IMR-90 (cell line): ENCODE results near the gene DAGLA. TPM values are rescaled to one million over a fixed set of nuclear protein-coding genes. Genes with fewer than 3 reads are reported as not detected.

ENCODE experiments used
- ATAC-seq: fragments of 200-7000 bp; cut with Tn5 transposase; 2 replicates; pipeline ENCODE4 v1.9.1; 2020; ENCODE audit warnings: low read depth, mild to moderate bottlenecking, moderate library complexity
- BruUV-seq: library from RNA; stranded (reverse); fragments of 400-500 nt; replicated peaks from 2 replicates; lab custom pipeline; 2021; lab: Mats Ljungman, UMichigan
- CTCF ChIA-PET: fragments of 300-600 bp; formaldehyde crosslinking; extraction: SDS; loops from one replicate; lab custom pipeline; 2021; ENCODE audit warnings: antibody characterized with exemption; lab: Yijun Ruan, JAX
- POLR2A ChIA-PET: fragments of 300-600 bp; sonication (Branson Sonifier 250); formaldehyde crosslinking; loops from one replicate; lab custom pipeline; 2022; ENCODE audit warnings: antibody characterized with exemption; ENCODE audit not compliant: unreplicated experiment; lab: Charles Lee
- DNase-seq: peaks from one replicate; pipeline ENCODE4 v3.0.0; 2013
- H2AFZ ChIP-seq: replicated peaks from 2 replicates; pipeline ENCODE3; 2013; ENCODE audit warnings: low read length, mild to moderate bottlenecking; ENCODE audit not compliant: poor library complexity
- H2AK5ac ChIP-seq: 2 replicates; pipeline ENCODE4 v1.6.1; 2013; ENCODE audit warnings: low read depth, low read length, inconsistent platforms
- H2AK9ac ChIP-seq: replicated peaks from 2 replicates; pipeline ENCODE3; 2013; ENCODE audit warnings: mild to moderate bottlenecking, low read depth, low read length, moderate library complexity; ENCODE audit not compliant: poor library complexity
- H2BK120ac ChIP-seq: 2 replicates; pipeline ENCODE4 v1.6.1; 2013; ENCODE audit warnings: low read depth, low read length, inconsistent platforms
- H2BK15ac ChIP-seq: 3 replicates; pipeline ENCODE4 v1.6.1; 2013; ENCODE audit warnings: low read depth, low read length, inconsistent platforms
- H2BK20ac ChIP-seq: 2 replicates; pipeline ENCODE4 v1.6.1; 2013; ENCODE audit warnings: low read depth, mild to moderate bottlenecking, inconsistent platforms, low read length, moderate library complexity
- H2BK5ac ChIP-seq: 2 replicates; pipeline ENCODE4 v1.6.1; 2013; ENCODE audit warnings: mild to moderate bottlenecking, low read depth, low read length, inconsistent platforms; ENCODE audit not compliant: poor library complexity, severe bottlenecking
- H3K14ac ChIP-seq: replicated peaks from 2 replicates; pipeline ENCODE4 v1.6.1; 2013; ENCODE audit warnings: low read depth, low read length, inconsistent platforms
- H3K18ac ChIP-seq: 2 replicates; pipeline ENCODE4 v1.6.1; 2013; ENCODE audit warnings: low read depth, low read length, control low read depth
- H3K23ac ChIP-seq: 2 replicates; pipeline ENCODE4 v1.6.1; 2013; ENCODE audit warnings: low read depth, low read length, inconsistent platforms
- H3K27ac ChIP-seq: 2 replicates; pipeline ENCODE4 v1.5.1; 2013; ENCODE audit warnings: mild to moderate bottlenecking, control low read depth, low read length; ENCODE audit not compliant: insufficient read depth
- H3K27me3 ChIP-seq: 2 replicates; pipeline ENCODE4 v1.6.1; 2013; ENCODE audit warnings: low read length; ENCODE audit not compliant: control insufficient read depth, insufficient read depth
- H3K36me3 ChIP-seq: 2 replicates; pipeline ENCODE4 v1.6.1; 2013; ENCODE audit warnings: low read length, mixed read lengths; ENCODE audit not compliant: control insufficient read depth, insufficient read depth
- H3K4ac ChIP-seq: 2 replicates; pipeline ENCODE4 v1.6.1; 2013; ENCODE audit warnings: low read depth, low read length, inconsistent platforms
- H3K4me1 ChIP-seq: 2 replicates; pipeline ENCODE4 v1.6.1; 2013; ENCODE audit warnings: low read length, mixed read lengths; ENCODE audit not compliant: control insufficient read depth, insufficient read depth
- H3K4me2 ChIP-seq: 2 replicates; pipeline ENCODE4 v1.6.1; 2013; ENCODE audit warnings: low read depth, mild to moderate bottlenecking, control low read depth, low read length, moderate library complexity
- H3K4me3 ChIP-seq: 2 replicates; pipeline ENCODE4 v1.5.1; 2013; ENCODE audit warnings: low read depth, mild to moderate bottlenecking, control low read depth, low read length, moderate library complexity; ENCODE audit not compliant: insufficient read depth
- H3K56ac ChIP-seq: 2 replicates; pipeline ENCODE4 v1.6.1; 2013; ENCODE audit warnings: low read length, inconsistent platforms; ENCODE audit not compliant: insufficient read depth; ENCODE audit errors: extremely low read depth
- H3K79me1 ChIP-seq, 2 experiments: 2 replicates each; pipeline ENCODE4 v1.6.1; 2013; ENCODE audit warnings: low read length in 2 of 2, inconsistent platforms in 1 of 2, low read depth in 1 of 2
- H3K9ac ChIP-seq: 2 replicates; pipeline ENCODE4 v1.6.1; 2013; ENCODE audit warnings: low read depth, low read length, control low read depth
- H3K9me1 ChIP-seq: 2 replicates; pipeline ENCODE4 v1.6.1; 2013; ENCODE audit warnings: low read length, inconsistent platforms; ENCODE audit not compliant: insufficient read depth
- H3K9me3 ChIP-seq: 2 replicates; pipeline ENCODE4 v1.6.1; 2013; ENCODE audit warnings: low read length; ENCODE audit not compliant: control insufficient read depth, insufficient read depth
- H4K20me1 ChIP-seq: 2 replicates; pipeline ENCODE4 v1.6.1; 2013; ENCODE audit warnings: low read length, inconsistent platforms; ENCODE audit not compliant: insufficient read depth
- H4K5ac ChIP-seq: 2 replicates; pipeline ENCODE4 v1.6.1; 2013; ENCODE audit warnings: mild to moderate bottlenecking, low read depth, low read length, control low read depth
- H4K8ac ChIP-seq, 2 experiments: 2 replicates each; pipeline ENCODE4 v1.6.1; 2013; ENCODE audit warnings: low read depth in 2 of 2, low read length in 2 of 2, control low read depth in 1 of 2, inconsistent platforms in 1 of 2
- H4K91ac ChIP-seq: 2 replicates; pipeline ENCODE4 v1.6.1; 2013; ENCODE audit warnings: low read depth, low read length, inconsistent platforms; ENCODE audit not compliant: insufficient read depth
- BHLHE40 ChIP-seq: fragments of 150-350 bp; IDR thresholded peaks from 2 replicates; pipeline ENCODE4 v1.6.1; 2016; ENCODE audit warnings: mild to moderate bottlenecking, low read depth, low read length
- CEBPB ChIP-seq: IDR thresholded peaks from 2 replicates; pipeline ENCODE4 v1.6.1; 2012; ENCODE audit warnings: low read depth, low read length, improper control_type of control experiment
- NFE2L2 ChIP-seq: fragments of 150-350 bp; IDR thresholded peaks from 2 replicates; pipeline ENCODE4 v1.6.1; 2016; ENCODE audit warnings: low read depth, mild to moderate bottlenecking, low read length
- POLR2A ChIP-seq: IDR thresholded peaks from 2 replicates; pipeline ENCODE4 v1.6.1; 2012; ENCODE audit warnings: mild to moderate bottlenecking, low read depth, low read length
- RAD21 ChIP-seq: IDR thresholded peaks from 2 replicates; pipeline ENCODE4 v1.6.1; 2012; ENCODE audit warnings: low read length, improper control_type of control experiment
- RFX5 ChIP-seq: IDR thresholded peaks from 2 replicates; pipeline ENCODE4 v1.8.0; 2012; ENCODE audit warnings: low read depth, mild to moderate bottlenecking, low read length, moderate library complexity
- WGBS, 2 experiments: methylation state at CpG; one replicate each; pipeline versions ENCODE4 v1.1.5 to v1.1.7; 2013; ENCODE audit warnings: missing lambda C conversion rate in 2 of 2; ENCODE audit not compliant: insufficient read length in 1 of 2; ENCODE audit errors: extremely low coverage in 2 of 2; 5-methylcytosine and 5-hydroxymethylcytosine counted together
- dilution Hi-C: fragments of 300-500 bp; cut with HindIII; formaldehyde crosslinking; loops from one replicate; pipeline ENCODE4 v1.14.3; 2018; ENCODE audit warnings: low sequenced_read_pairs; ENCODE audit not compliant: unreplicated experiment
- in situ Hi-C: fragments of 300-500 bp; cut with MboI; formaldehyde crosslinking; loops from 3 replicates; pipeline ENCODE4 v1.14.3; 2019; ENCODE audit warnings: low sequenced_read_pairs, inconsistent platforms, mixed read lengths
- intact Hi-C: fragments of 100-400 bp; cut with micrococcal nuclease; formaldehyde crosslinking; loops from 2 replicates; pipeline ENCODE4 v1.10.0; 2022
- polyA plus RNA-seq, 3 experiments: library from polyadenylated mRNA; depleted of rRNA; stranded (reverse); fragments of >200 nt; gene quantifications; 2 replicates each; pipeline ENCODE4 v1.2.3, GENCODE V29; 2012; ENCODE audit warnings: low replicate concordance in 1 of 3
- total RNA-seq: library from RNA; depleted of rRNA; stranded (reverse); fragments of >200 nt; gene quantifications from 2 replicates; pipeline ENCODE4 v1.2.3, GENCODE V29; 2012

DAGLA gene
- total and polyA plus RNA-seq, 2 of the 4 experiments (the other 2 are of a cell fraction): 0.90 to 3.8 TPM

GRCh38 chr11:61750631-61751273, 70.6 kb downstream of the DAGLA start:
- H3K56ac ChIP-seq: no peak overlapping the region
- in situ Hi-C loops (no loop called here), intact Hi-C loops (no loop called here), dilution Hi-C loops (no loop called here)
- 92% methylated on average over 2 of the region's 5 CpGs; no CpG with 5 or more reads in 1 of the 2 experiments for WGBS, 2 experiments
- no peaks in the 10 kb centered on the region for H3K9me3 ChIP-seq
- H3K27ac ChIP-seq: no peak overlapping the region
- H3K4me1 ChIP-seq: peaks cover 7% of the 10 kb centered on the region
- H2AK5ac ChIP-seq: no peak overlapping the region
- no peak overlapping the region for H2BK20ac ChIP-seq
- no peak overlapping the region for H2BK120ac ChIP-seq
- H2AK9ac ChIP-seq: peak overlapping the region; percentile 19
- no peak overlapping the region for H4K5ac ChIP-seq
- H3K23ac ChIP-seq: no peak overlapping the region
- POLR2A ChIA-PET: no interaction called here
- no peak overlapping the region for H3K4me2 ChIP-seq
- H3K4ac ChIP-seq: no peak overlapping the region
- CTCF ChIA-PET: interaction anchor here (0.7 kb wide), 1 partner anchor 38 kb away, joined by 3 read pairs; no protein-coding TSS in a partner anchor
- H3K4me3 ChIP-seq: no peak overlapping the region
- TF ChIP-seq POLR2A: no peak
- no peak for TF ChIP-seq BHLHE40
- no peak for TF ChIP-seq RFX5
- TF ChIP-seq CEBPB: no peak
- TF ChIP-seq RAD21: no peak
- TF ChIP-seq NFE2L2: no peak
- H3K79me1 ChIP-seq: no peaks in the 10 kb centered on the region
- H3K14ac ChIP-seq: no peak overlapping the region
- BruUV-seq: no TSS peak
- no peak overlapping the region for H3K9ac ChIP-seq
- peaks cover 3% of the 10 kb centered on the region; the same call in 1 of the 2 replicates for H3K27me3 ChIP-seq
- H2AFZ ChIP-seq: no peak overlapping the region
- no peak overlapping the region for H2BK5ac ChIP-seq
- no peak overlapping the region for H3K18ac ChIP-seq
- no peak overlapping the region for H2BK15ac ChIP-seq
- H3K36me3 ChIP-seq: no peaks in the 10 kb centered on the region
- H4K20me1 ChIP-seq: no peaks in the 10 kb centered on the region
- ATAC-seq: no peak
- no peak for DNase-seq
- H4K91ac ChIP-seq: no peak overlapping the region
- no peak overlapping the region for H4K8ac ChIP-seq
- no peaks in the 10 kb centered on the region for H3K9me1 ChIP-seq
